ENCODE measurements around the gene JAK1.

GRCh38 chr1:64875606-64876005 is 90.7 kb downstream of the JAK1 start:
- TF ChIP-seq CTCF (IDR thresholded peaks at IDR 0.05) (no peak), POLR2A (IDR thresholded peaks at IDR 0.05) (no peak)
